Stomach smooth muscle (tissue), 2 donors: Measurements from ENCODE around the gene NUP85.
"Not testable (repeated sequence)": the region's sequence is repeated elsewhere in the genome, so short reads cannot be mapped to it uniquely, and the experiment has no call there.

Experiments used
- H3K27ac ChIP-seq: one replicate; pipeline ENCODE4 v1.7.0; 2013; ENCODE audit warnings: mild to moderate bottlenecking, low read length, inconsistent platforms
- H3K27me3 ChIP-seq, 2 donors: one replicate each; pipeline ENCODE4 v1.7.0; 2013; ENCODE audit warnings: low read length in 2 of 2; ENCODE audit not compliant: insufficient read depth in 2 of 2, control insufficient read depth in 1 of 2
- H3K36me3 ChIP-seq, 2 donors: one replicate each; pipeline ENCODE4 v1.7.0; 2013; ENCODE audit warnings: low read length in 2 of 2; ENCODE audit not compliant: control insufficient read depth in 2 of 2, insufficient read depth in 2 of 2
- H3K4me1 ChIP-seq: one replicate; pipeline ENCODE4 v1.7.0; 2013; ENCODE audit warnings: low read length; ENCODE audit not compliant: control insufficient read depth, insufficient read depth
- H3K4me3 ChIP-seq, 2 donors: one replicate each; pipeline ENCODE4 v1.7.0; 2013; ENCODE audit warnings: low read length in 2 of 2
- H3K9ac ChIP-seq, 2 donors: one replicate each; pipeline ENCODE4 v1.7.0; 2013; ENCODE audit warnings: low read length in 2 of 2, mild to moderate bottlenecking in 1 of 2
- H3K9me3 ChIP-seq, 2 donors: one replicate each; pipeline ENCODE4 v1.7.0; 2013; ENCODE audit warnings: low read length in 2 of 2; ENCODE audit not compliant: control insufficient read depth in 2 of 2
- donor health status: healthy.
- donor health status: Pancreatic carcinoma.

NUP85 gene

GRCh38 chr17:75257228-75257627 lies 51.7 kb downstream of the NUP85 start:
- H3K9me3 ChIP-seq, H3K36me3 ChIP-seq, H3K4me3 ChIP-seq, H3K9ac ChIP-seq, H3K27ac ChIP-seq, H3K27me3 ChIP-seq: not testable (repeated sequence)
- peaks cover 21% of the 10 kb centered on the region for H3K4me1 ChIP-seq

DNA sequence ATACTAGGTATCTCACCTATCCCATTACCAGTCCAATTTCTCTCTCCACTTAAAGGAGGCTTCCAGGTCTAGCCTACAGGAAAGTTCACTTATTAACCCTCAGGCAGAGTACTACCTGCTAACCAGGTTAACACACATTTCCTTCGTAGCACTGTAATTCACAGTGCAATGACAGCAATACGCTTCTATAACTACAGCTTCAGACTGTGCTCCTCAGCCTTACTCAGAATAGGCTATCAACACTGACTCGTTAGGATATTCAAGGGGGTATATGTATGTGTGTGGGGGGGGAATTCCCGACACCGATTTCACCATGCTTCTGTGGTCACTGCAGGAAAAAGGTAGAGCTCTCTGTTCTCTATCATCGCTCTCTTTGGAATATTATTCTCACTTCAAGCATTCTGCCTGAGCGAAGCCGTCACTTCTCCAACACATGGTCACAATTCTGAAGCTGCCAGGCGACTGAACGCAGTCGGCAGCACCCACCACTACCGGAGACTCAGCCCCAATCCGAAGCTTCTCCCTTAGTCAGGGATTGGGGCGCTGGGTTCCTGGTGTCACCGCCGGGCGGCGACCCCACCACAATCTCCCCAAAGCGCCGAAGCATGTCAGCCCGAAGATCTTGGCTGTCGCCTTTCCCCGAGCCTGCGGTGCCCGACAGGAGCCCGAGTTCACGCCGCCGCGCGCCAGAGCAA lies 55.3 kb downstream of the NUP85 start:
- Histone ChIP-seq H3K9me3 (no peaks in the 10 kb centered on the region), H3K9ac (peak overlapping the region; percentile 97 to 99), H3K4me3 (peak overlapping the region; percentile 94 to 98), H3K27ac (peak overlapping the region; percentile 96), H3K27me3 (no peaks in the 10 kb centered on the region), H3K36me3 (peaks cover 12% of the 10 kb centered on the region in 2 donors), H3K4me1 (peaks cover 32% of the 10 kb centered on the region)

DNA sequence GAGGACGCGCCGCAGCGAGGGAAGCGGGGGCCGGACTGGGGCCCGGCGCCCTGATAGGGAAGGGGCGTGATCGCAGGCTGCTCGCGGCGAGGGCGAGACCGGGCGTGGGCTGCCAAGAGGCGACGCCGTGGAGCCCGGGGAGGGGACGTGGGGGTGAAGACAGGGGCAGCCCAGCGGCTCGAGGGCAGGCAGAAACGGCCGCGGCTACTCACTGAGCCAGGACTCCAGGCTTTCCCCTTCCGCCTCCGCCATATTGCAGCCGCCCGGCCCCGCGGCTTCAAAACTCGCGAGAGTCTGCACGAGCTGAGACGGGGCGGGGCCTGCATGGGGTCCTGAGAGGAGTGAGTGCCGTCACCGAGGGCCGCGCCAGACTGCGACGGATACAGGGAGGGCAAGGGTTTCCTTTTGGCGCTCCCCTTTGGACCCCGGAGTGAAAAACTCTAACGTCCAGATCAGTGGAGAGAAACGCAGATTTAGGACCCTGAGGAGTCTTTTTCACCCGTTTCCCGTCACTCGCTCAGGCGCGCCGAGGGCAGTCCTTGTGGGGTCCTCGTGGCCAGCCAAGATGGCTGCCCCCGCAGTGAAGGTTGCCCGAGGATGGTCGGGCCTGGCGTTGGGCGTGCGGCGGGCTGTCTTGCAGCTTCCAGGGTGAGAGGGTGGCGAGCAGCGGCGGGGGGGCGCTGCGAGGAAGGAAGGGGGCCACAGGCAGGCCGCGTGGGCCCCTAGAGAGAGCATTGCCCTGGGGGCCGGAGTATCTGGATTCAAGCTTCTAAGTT lies 56.0 kb downstream of the NUP85 start, which contains the start of the genes GGA3 and MRPS7:
Gene GGA3, minus strand, starts transcription at position 271 of the 776 bp plus-strand sequence. Its CDS starts 19 bp downstream, at position 252.
Gene MRPS7, plus strand, starts transcription at position 544 of the 776 bp plus-strand sequence. Its CDS starts 22 bp downstream, at position 566.
- Histone ChIP-seq H3K4me3 (peak within 1 kb of the TSS; percentile 94 to 98), H3K4me1 (peaks cover 32% of the 10 kb centered on the region), H3K36me3 (peaks cover 19% of the 10 kb centered on the region in 2 donors), H3K9ac (peak within 1 kb of the TSS; percentile 97 to 99), H3K9me3 (no peaks in the 10 kb centered on the region), H3K27me3 (no peaks in the 10 kb centered on the region), H3K27ac (peak within 1 kb of the TSS; percentile 96)

GRCh38 chr17:75262112-75262606 lies 56.7 kb downstream of the NUP85 start:
- Histone ChIP-seq H3K9me3 (no peaks in the 10 kb centered on the region), H3K4me1 (peaks cover 32% of the 10 kb centered on the region), H3K27me3 (no peaks in the 10 kb centered on the region), H3K36me3 (peaks cover 25 to 26% of the 10 kb centered on the region in 2 donors), H3K27ac (peak overlapping the region; percentile 96), H3K9ac (peak overlapping the region; percentile 97 to 99), H3K4me3 (peak overlapping the region; percentile 94 to 98)

GRCh38 chr17:75263055-75263454 lies 57.6 kb downstream of the NUP85 start:
- H3K4me3 ChIP-seq, result no peak overlapping the region
- H3K36me3 ChIP-seq, result peaks cover 26 to 28% of the 10 kb centered on the region in 2 donors
- no peaks in the 10 kb centered on the region for H3K27me3 ChIP-seq
- peak overlapping the region in 1 of 2 donors; percentile 97 for H3K9ac ChIP-seq
- peaks cover 36% of the 10 kb centered on the region for H3K4me1 ChIP-seq
- no peaks in the 10 kb centered on the region for H3K9me3 ChIP-seq
- H3K27ac ChIP-seq, result no peak overlapping the region

- H3K36me3 ChIP-seq, result peaks cover 26 to 28% of the 10 kb centered on the region in 2 donors
- no peak overlapping the region for H3K4me3 ChIP-seq
- no peak overlapping the region for H3K27ac ChIP-seq
- no peaks in the 10 kb centered on the region for H3K9me3 ChIP-seq
- H3K9ac ChIP-seq, result no peak overlapping the region
- H3K4me1 ChIP-seq, result peaks cover 28% of the 10 kb centered on the region
- H3K27me3 ChIP-seq, result no peaks in the 10 kb centered on the region
These were observed 60.3 kb downstream of the NUP85 start for GRCh38 chr17:75265614-75266315.

GRCh38 chr17:75266316-75267152 lies 61.1 kb downstream of the NUP85 start:
- H3K9me3 ChIP-seq, result no peaks in the 10 kb centered on the region
- no peak overlapping the region for H3K27ac ChIP-seq
- no peak overlapping the region for H3K9ac ChIP-seq
- no peaks in the 10 kb centered on the region for H3K27me3 ChIP-seq
- peaks cover 26 to 28% of the 10 kb centered on the region in 2 donors for H3K36me3 ChIP-seq
- peaks cover 28% of the 10 kb centered on the region for H3K4me1 ChIP-seq
- no peak overlapping the region for H3K4me3 ChIP-seq

DNA sequence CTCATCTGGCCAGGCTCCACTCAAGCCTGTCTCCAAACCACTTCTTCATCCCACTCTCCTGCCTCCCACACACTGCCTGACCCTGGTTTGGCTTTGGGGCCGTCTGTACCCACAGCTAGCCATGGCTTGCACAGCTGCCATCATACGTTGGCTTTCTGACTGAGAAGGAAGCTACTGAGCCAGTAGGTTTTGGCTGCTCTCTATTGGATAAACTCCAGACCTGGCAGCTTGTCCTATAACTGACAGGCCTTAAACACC lies 61.6 kb downstream of the NUP85 start:
- no peak overlapping the region for H3K27ac ChIP-seq
- peaks cover 26 to 28% of the 10 kb centered on the region in 2 donors for H3K36me3 ChIP-seq
- peaks cover 33% of the 10 kb centered on the region for H3K4me1 ChIP-seq
- H3K9me3 ChIP-seq, result no peaks in the 10 kb centered on the region
- H3K27me3 ChIP-seq, result no peaks in the 10 kb centered on the region
- no peak overlapping the region for H3K4me3 ChIP-seq
- no peak overlapping the region for H3K9ac ChIP-seq

DNA sequence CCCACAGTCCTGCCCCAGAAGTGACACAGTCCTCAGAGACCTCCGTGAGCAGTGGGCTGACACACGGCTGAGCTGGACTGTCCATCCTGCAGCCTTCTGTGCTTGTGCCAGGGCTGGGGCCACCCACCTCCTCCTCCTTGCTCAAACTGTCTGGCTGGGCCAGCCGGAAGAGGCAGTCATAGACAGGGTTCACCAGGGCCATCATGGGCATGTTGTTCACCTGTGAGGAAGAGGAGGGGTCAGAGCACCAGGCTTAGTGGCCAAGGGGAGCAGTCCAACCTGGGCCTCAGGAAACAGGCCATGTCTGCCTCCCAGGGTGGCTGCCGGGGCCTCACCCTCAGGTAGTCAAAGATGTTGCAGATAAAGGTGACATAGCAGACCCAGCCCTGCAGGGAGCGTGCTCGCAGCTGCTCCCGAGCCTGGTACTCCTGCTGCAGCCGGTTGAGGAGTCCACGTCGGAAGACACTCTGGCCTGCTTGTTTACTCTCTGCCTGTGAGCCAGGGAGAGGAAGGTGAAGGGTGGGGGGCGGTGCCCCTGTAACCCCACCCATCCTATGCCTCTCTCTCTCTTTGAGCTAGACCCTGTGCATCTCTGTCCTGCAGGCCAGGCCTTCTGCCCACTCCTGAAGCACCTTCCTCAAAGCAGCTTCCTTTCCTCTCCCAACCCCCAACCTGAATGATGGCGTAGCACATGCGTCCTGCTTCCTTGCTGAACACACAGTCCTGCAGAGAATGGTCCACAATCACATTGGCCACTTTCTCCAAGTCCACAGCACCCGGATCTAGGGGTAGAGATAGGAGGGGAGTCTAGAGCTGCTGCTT lies 62.1 kb downstream of the NUP85 start:
- Histone ChIP-seq H3K27me3 (no peaks in the 10 kb centered on the region), H3K36me3 (peaks cover 26 to 28% of the 10 kb centered on the region in 2 donors), H3K9ac (no peak overlapping the region), H3K27ac (no peak overlapping the region), H3K4me1 (peaks cover 33% of the 10 kb centered on the region), H3K9me3 (no peaks in the 10 kb centered on the region), H3K4me3 (no peak overlapping the region)
